Spleen (tissue), 11 donors: ENCODE measurements around the gene OR6N2. TPM values are rescaled to one million over a fixed set of nuclear protein-coding genes. Genes with fewer than 3 reads are reported as not detected.

Experiments
- DNase-seq: peaks from one replicate; pipeline ENCODE4 v3.0.0-alpha.2; 2020
- H3K27ac ChIP-seq, 8 donors: fragments of 200-600 bp; sonication (generic) in 7 of 8; 1 replicate in 4 of 8; 2 replicates in 4 of 8; pipeline versions ENCODE4 v1.5.0 to v1.8.0; 2016 to 2021; ENCODE audit warnings: inconsistent platforms in 4 of 8, mild to moderate bottlenecking in 4 of 8, moderate library complexity in 1 of 8
- H3K27me3 ChIP-seq, 7 donors: fragments of 200-600 bp; sonication (generic) in 6 of 7; replicated peaks in 1 of 7; 1 replicate in 4 of 7; 2 replicates in 3 of 7; pipeline versions ENCODE4 v1.5.0 to v1.8.0; 2016 to 2021; ENCODE audit warnings: inconsistent platforms in 3 of 7, mild to moderate bottlenecking in 1 of 7
- H3K36me3 ChIP-seq, 6 donors: fragments of 200-600 bp; sonication (generic) in 5 of 6; 1 replicate in 4 of 6; 2 replicates in 2 of 6; pipeline versions ENCODE4 v1.5.0 to v1.8.0; 2016 to 2021; ENCODE audit warnings: inconsistent platforms in 2 of 6
- H3K4me1 ChIP-seq, 6 donors: fragments of 200-600 bp; sonication (generic) in 5 of 6; 1 replicate in 3 of 6; 2 replicates in 3 of 6; pipeline versions ENCODE4 v1.5.0 to v1.8.0; 2016 to 2021; ENCODE audit warnings: inconsistent platforms in 3 of 6
- H3K4me3 ChIP-seq, 8 donors: fragments of 200-600 bp; sonication (generic) in 7 of 8; 1 replicate in 4 of 8; 2 replicates in 4 of 8; pipeline versions ENCODE4 v1.5.0 to v1.8.0; 2016 to 2021; ENCODE audit warnings: inconsistent platforms in 4 of 8, mild to moderate bottlenecking in 4 of 8, moderate library complexity in 2 of 8
- H3K9me3 ChIP-seq, 8 donors: fragments of 200-600 bp; sonication (generic) in 7 of 8; 1 replicate in 4 of 8; 2 replicates in 4 of 8; pipeline versions ENCODE4 v1.5.0 to v1.8.0; 2016 to 2021; ENCODE audit warnings: inconsistent platforms in 4 of 8
- CTCF ChIP-seq, 11 experiments: fragments of 200-600 bp in 7 of 11; fragments of 450-650 bp in 4 of 11; sonication (generic) in 4 of 11; IDR thresholded peaks in 8 of 11; conservative IDR thresholded peaks in 3 of 11; 1 replicate in 7 of 11; 2 replicates in 4 of 11; pipeline versions ENCODE4 v1.4.0 to v1.8.0; 2016 to 2021; ENCODE audit warnings: antibody characterized with exemption in 11 of 11, inconsistent platforms in 4 of 11, mild to moderate bottlenecking in 1 of 11
- POLR2A ChIP-seq, 3 donors: fragments of 450-650 bp; IDR thresholded peaks; one replicate each; pipeline ENCODE4 v1.5.1; 2017; ENCODE audit warnings: antibody characterized with exemption in 3 of 3, mild to moderate bottlenecking in 1 of 3
- POLR2AphosphoS5 ChIP-seq, 3 donors: sonication (generic); formaldehyde crosslinking; IDR thresholded peaks; one replicate each; pipeline ENCODE4 v1.5.1; 2017; ENCODE audit warnings: antibody characterized with exemption in 3 of 3
- WGBS, 5 donors: extraction: QIAGEN DNeasy Blood & Tissue Kit in 3 of 5; methylation state at CpG; one replicate each; pipeline versions ENCODE4 v1.1.5 to v1.1.7; 2013 to 2018; 5-methylcytosine and 5-hydroxymethylcytosine counted together
- intact Hi-C: fragments of 100-400 bp; cut with DNase I; formaldehyde crosslinking; loops from one replicate; pipeline ENCODE4 v1.15.0; 2023; ENCODE audit warnings: low total_unique reads
- polyA plus RNA-seq, 3 donors: library from polyadenylated mRNA; stranded (reverse); fragments of 200-250 nt; gene quantifications; one replicate each; pipeline ENCODE4 v1.2.1, GENCODE V29; 2013
- total RNA-seq, 7 donors: library from RNA; depleted of rRNA in 3 of 7; stranded (reverse); fragments of >200 nt in 3 of 7; fragmentation: NEBNext Ultra II Directional in 4 of 7; extraction: Animal tissue kit (Norgen Biotek cat#: 25700) in 4 of 7; gene quantifications; one replicate each; pipeline versions ENCODE4 v1.1.0 to v1.2.1, GENCODE V29; 2016 to 2021
- donor health status: healthy with polysubstance abuse.
- donor health status: DM: no; HTN: no; CAD: no; lungs with moderate emphysema.
- donor health status: DM: no; HTN: no; CAD: no.
- donor health status: Bipolar disorder and iron deficiency.
- donor health status: healthy.
- donor health status: DM: no; HTN: no; CAD: no.
- donor health status: DM: yes; HTN: yes; CAD: no.

Gene OR6N2
- total and polyA plus RNA-seq, 10 donors, result 0.47 TPM; not detected in 9

- H3K9me3 ChIP-seq, result no peaks in the 10 kb centered on the region
- no peak for DNase-seq
- H3K36me3 ChIP-seq, result no peaks in the 10 kb centered on the region
- TF ChIP-seq CTCF (IDR thresholded peaks at IDR 0.05 in 8 of 11, conservative IDR thresholded peaks at IDR 0.05 in 3 of 11) (no peak), POLR2A (IDR thresholded peaks at IDR 0.05) (no peak), POLR2AphosphoS5 (IDR thresholded peaks at IDR 0.05) (no peak)
- 76 to 88% (median 86%) methylated on average over 4 of the region's 4 CpGs for WGBS, 5 donors
- peak overlapping the region in 1 of 8 donors; percentile 20 for H3K4me3 ChIP-seq
- H3K4me1 ChIP-seq, result peaks cover 0 to 41% (median 0%) of the 10 kb centered on the region in 6 donors
- H3K27ac ChIP-seq, result peak overlapping the region in 7 of 8 donors; percentile 52 to 91 (median 80)
- no peaks in the 10 kb centered on the region for H3K27me3 ChIP-seq
- intact Hi-C loops, result loop anchor here (10.0 kb wide), 1 partner anchor 195 kb away; no protein-coding TSS in a partner anchor
These were observed 18.7 kb upstream of the OR6N2 start for GRCh38 chr1:158799689-158800088.

GRCh38 chr1:158798531-158798930 is 17.5 kb upstream of the OR6N2 start:
- Histone ChIP-seq H3K4me1 (peaks cover 0 to 43% (median 0%) of the 10 kb centered on the region in 6 donors), H3K27ac (peak overlapping the region in 2 of 8 donors; percentile 86 to 91), H3K27me3 (no peaks in the 10 kb centered on the region), H3K9me3 (no peaks in the 10 kb centered on the region), H3K4me3 (no peak overlapping the region), H3K36me3 (no peaks in the 10 kb centered on the region)
- WGBS, 5 donors, result 73 to 88% (median 82%) methylated on average over 3 of the region's 3 CpGs
- no peak for DNase-seq
- TF ChIP-seq POLR2A (IDR thresholded peaks at IDR 0.05) (no peak), CTCF (IDR thresholded peaks at IDR 0.05 in 8 of 11, conservative IDR thresholded peaks at IDR 0.05 in 3 of 11) (peak in 3 of 11 experiments; percentile 23 to 27 (median 25))
- intact Hi-C loops, result loop anchor here (10.0 kb wide), 1 partner anchor 196 kb away; no protein-coding TSS in a partner anchor

- no peaks in the 10 kb centered on the region for H3K9me3 ChIP-seq
- H3K4me1 ChIP-seq, result peaks cover 0 to 24% (median 0%) of the 10 kb centered on the region in 6 donors
- intact Hi-C loops, result loop anchor here (10.0 kb wide), 1 partner anchor 201 kb away; no protein-coding TSS in a partner anchor
- no peak overlapping the region for H3K4me3 ChIP-seq
- no peaks in the 10 kb centered on the region for H3K36me3 ChIP-seq
- H3K27ac ChIP-seq, result peak overlapping the region in 1 of 8 donors; percentile 50
- DNase-seq, result no peak
- H3K27me3 ChIP-seq, result no peaks in the 10 kb centered on the region
- TF ChIP-seq CTCF (IDR thresholded peaks at IDR 0.05 in 8 of 11, conservative IDR thresholded peaks at IDR 0.05 in 3 of 11) (no peak), POLR2A (IDR thresholded peaks at IDR 0.05) (no peak), POLR2AphosphoS5 (IDR thresholded peaks at IDR 0.05) (no peak)
- 82 to 87% (median 84%) methylated on average over 6 of the region's 6 CpGs for WGBS, 5 donors
These were observed 13.2 kb upstream of the OR6N2 start for GRCh38 chr1:158794247-158794646.

- 81 to 97% (median 86%) methylated on average over 2 of the region's 2 CpGs for WGBS, 5 donors
- intact Hi-C loops, result loop anchor here (10.0 kb wide), 1 partner anchor 201 kb away; no protein-coding TSS in a partner anchor
- Histone ChIP-seq H3K27me3 (no peaks in the 10 kb centered on the region), H3K27ac (peak overlapping the region in 1 of 8 donors; percentile 50), H3K36me3 (no peaks in the 10 kb centered on the region), H3K9me3 (no peaks in the 10 kb centered on the region), H3K4me1 (peaks cover 0 to 24% (median 0%) of the 10 kb centered on the region in 6 donors), H3K4me3 (no peak overlapping the region)
- TF ChIP-seq POLR2AphosphoS5 (IDR thresholded peaks at IDR 0.05) (no peak), POLR2A (IDR thresholded peaks at IDR 0.05) (no peak), CTCF (IDR thresholded peaks at IDR 0.05 in 8 of 11, conservative IDR thresholded peaks at IDR 0.05 in 3 of 11) (peak in 8 of 11 experiments; percentile 17 to 56 (median 42))
- no peak for DNase-seq
These were observed 12.6 kb upstream of the OR6N2 start for GRCh38 chr1:158793604-158794003.
